Measurements from ENCODE around the gene MTMR3.

MTMR3 gene

DNA sequence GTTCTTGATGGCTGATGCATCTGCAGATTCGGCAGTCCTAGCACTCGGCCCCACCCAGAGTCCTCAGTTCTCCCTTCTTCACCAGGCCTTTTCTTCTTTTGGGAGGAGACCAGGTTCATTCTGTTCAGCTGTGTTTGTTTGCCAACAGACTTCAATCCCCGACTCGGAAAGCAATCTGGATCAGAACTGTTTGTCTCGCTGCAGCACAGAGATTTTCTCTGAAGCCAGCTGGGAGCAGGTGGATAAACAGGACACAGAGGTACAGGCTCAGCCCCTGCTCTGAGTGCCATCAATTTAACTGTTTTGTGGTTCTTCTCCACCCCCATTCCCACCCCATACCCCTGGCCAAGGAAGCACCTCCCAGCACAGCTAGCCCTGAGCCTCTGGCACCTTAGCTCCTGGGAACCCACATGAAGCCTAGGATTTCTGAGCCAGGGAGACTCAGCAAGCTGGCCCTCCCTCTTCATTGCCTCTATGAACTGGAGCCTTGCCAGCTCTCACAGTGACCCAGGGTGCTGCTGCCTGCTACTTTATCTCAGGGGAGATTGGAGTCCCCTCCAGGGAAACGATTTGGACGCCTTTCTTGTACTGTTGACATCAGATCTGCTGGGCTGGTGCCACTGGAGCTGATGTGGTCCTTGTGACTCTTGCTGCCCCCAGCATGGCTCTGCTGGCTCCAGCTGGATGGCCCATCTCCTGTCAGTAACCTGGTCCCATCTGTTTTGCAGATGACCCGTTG lies 139.1 kb downstream of the MTMR3 start:
- Histone ChIP-seq H3K27ac (ENCODE audit: low read depth, low read length) (no peak overlapping the region), H3K4me1 (ENCODE audit: control insufficient read depth, low read length) (no peaks in the 10 kb centered on the region), H4K20me1 (ENCODE audit: control insufficient read depth, insufficient read depth, low read depth, low read length) (no peaks in the 10 kb centered on the region; the same call in 1 of the 2 replicates), H3K36me3 (ENCODE audit: control insufficient read depth, low read length) (peaks cover 6% of the 10 kb centered on the region; the same call in 1 of the 2 replicates), H3K79me2 (ENCODE audit: control insufficient read depth, low read length) (no peaks in the 10 kb centered on the region), H3K9me3 (ENCODE audit: control insufficient read depth, insufficient read depth, low read length) (no peaks in the 10 kb centered on the region), H3F3A (ENCODE audit: control insufficient read depth, insufficient read depth) (no peaks in the 10 kb centered on the region), H3K4me2 (ENCODE audit: low read length) (no peak overlapping the region), H3K4me3 (ENCODE audit: low read length) (no peak overlapping the region), H3K9me2 (replicated peaks; ENCODE audit: control insufficient read depth, low read length) (no peaks in the 10 kb centered on the region), H3K27me3 (ENCODE audit: control insufficient read depth, low read length) (no peaks in the 10 kb centered on the region)
- TF ChIP-seq EZH2phosphoT487 (IDR thresholded peaks at IDR 0.05; ENCODE audit: borderline replicate concordance, low read length) = no peak
- TF ChIP-seq, protein P1, sequence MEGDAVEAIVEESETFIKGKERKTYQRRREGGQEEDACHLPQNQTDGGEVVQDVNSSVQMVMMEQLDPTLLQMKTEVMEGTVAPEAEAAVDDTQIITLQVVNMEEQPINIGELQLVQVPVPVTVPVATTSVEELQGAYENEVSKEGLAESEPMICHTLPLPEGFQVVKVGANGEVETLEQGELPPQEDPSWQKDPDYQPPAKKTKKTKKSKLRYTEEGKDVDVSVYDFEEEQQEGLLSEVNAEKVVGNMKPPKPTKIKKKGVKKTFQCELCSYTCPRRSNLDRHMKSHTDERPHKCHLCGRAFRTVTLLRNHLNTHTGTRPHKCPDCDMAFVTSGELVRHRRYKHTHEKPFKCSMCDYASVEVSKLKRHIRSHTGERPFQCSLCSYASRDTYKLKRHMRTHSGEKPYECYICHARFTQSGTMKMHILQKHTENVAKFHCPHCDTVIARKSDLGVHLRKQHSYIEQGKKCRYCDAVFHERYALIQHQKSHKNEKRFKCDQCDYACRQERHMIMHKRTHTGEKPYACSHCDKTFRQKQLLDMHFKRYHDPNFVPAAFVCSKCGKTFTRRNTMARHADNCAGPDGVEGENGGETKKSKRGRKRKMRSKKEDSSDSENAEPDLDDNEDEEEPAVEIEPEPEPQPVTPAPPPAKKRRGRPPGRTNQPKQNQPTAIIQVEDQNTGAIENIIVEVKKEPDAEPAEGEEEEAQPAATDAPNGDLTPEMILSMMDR (IDR thresholded peaks at IDR 0.05; ENCODE audit: low read depth, low read length, poor library complexity, severe bottlenecking) = no peak

DNA sequence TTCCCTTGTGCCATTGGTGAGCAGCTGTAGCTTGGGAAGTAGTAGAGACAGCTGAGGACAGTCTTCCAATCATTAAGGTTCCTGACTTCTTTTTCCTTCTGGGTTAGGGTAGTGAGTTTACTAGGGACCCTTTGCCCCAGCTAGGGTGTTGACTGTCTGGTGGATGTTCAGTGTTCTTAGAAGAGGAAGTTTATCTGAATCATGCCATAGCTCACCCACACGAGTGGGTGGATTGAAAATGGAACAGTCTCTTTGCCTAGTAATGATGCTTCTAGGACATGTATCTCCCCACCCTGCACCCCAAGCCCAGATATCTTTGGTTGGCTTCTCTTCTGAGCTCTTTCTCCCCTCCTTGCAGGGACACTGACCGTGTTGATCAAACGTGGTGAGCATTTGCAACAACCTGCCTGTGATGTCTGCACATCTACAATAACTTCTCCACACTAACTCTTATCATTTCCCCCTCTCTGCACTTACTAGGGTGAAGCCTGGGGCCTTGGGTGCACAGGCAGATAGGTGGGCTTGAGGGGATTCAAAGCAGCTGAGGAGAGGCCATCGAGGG lies 140.2 kb downstream of the MTMR3 start:
- Histone ChIP-seq H3F3A (ENCODE audit: control insufficient read depth, insufficient read depth) (no peaks in the 10 kb centered on the region), H3K27me3 (ENCODE audit: control insufficient read depth, low read length) (no peaks in the 10 kb centered on the region), H3K9me2 (replicated peaks; ENCODE audit: control insufficient read depth, low read length) (no peaks in the 10 kb centered on the region), H3K4me3 (ENCODE audit: low read length) (no peak overlapping the region), H3K36me3 (ENCODE audit: control insufficient read depth, low read length) (peaks cover 6% of the 10 kb centered on the region; the same call in 1 of the 2 replicates), H3K4me2 (ENCODE audit: low read length) (no peak overlapping the region), H3K27ac (ENCODE audit: low read depth, low read length) (no peak overlapping the region), H3K9me3 (ENCODE audit: control insufficient read depth, insufficient read depth, low read length) (no peaks in the 10 kb centered on the region), H3K4me1 (ENCODE audit: control insufficient read depth, low read length) (no peaks in the 10 kb centered on the region), H3K79me2 (ENCODE audit: control insufficient read depth, low read length) (no peaks in the 10 kb centered on the region), H4K20me1 (ENCODE audit: control insufficient read depth, insufficient read depth, low read depth, low read length) (no peaks in the 10 kb centered on the region; the same call in 1 of the 2 replicates)
- TF ChIP-seq EZH2phosphoT487 (IDR thresholded peaks at IDR 0.05; ENCODE audit: borderline replicate concordance, low read length) = no peak
- TF ChIP-seq, protein P1 (IDR thresholded peaks at IDR 0.05; ENCODE audit: low read depth, low read length, poor library complexity, severe bottlenecking) = no peak

DNA sequence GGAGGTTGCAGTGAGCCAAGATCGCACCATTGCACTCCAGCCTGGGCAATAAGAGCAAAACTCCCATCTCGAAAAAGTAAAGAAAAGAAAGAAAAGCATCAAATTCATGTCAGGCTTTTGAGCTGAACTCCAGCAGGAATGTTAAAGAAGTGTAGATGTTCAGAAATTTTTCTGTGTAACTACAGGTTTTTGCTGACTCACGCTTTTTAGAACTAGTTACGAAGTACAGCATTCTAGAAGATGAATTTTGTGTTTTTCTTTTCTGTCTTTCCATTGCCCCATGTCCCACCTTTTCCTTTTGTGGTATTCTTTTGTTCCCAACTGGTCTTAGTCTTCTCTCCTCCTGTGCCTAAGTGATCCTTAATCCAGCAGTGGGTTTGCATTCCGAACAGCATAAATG lies 141.3 kb downstream of the MTMR3 start:
- peaks cover 6% of the 10 kb centered on the region; the same call in 1 of the 2 replicates for H3K36me3 ChIP-seq (ENCODE audit: control insufficient read depth, low read length)
- TF ChIP-seq EZH2phosphoT487 (IDR thresholded peaks at IDR 0.05; ENCODE audit: borderline replicate concordance, low read length) = no peak
- TF ChIP-seq, protein P1 (IDR thresholded peaks at IDR 0.05; ENCODE audit: low read depth, low read length, poor library complexity, severe bottlenecking) = no peak
- H3K4me1 ChIP-seq (ENCODE audit: control insufficient read depth, low read length) = no peaks in the 10 kb centered on the region

More for the DNA sequence above, 141.3 kb downstream of the MTMR3 start:
- Histone ChIP-seq H3K27ac (ENCODE audit: low read depth, low read length) (no peak overlapping the region), H3K9me3 (ENCODE audit: control insufficient read depth, insufficient read depth, low read length) (no peaks in the 10 kb centered on the region), H3K27me3 (ENCODE audit: control insufficient read depth, low read length) (no peaks in the 10 kb centered on the region), H4K20me1 (ENCODE audit: control insufficient read depth, insufficient read depth, low read depth, low read length) (no peaks in the 10 kb centered on the region; the same call in 1 of the 2 replicates), H3F3A (ENCODE audit: control insufficient read depth, insufficient read depth) (no peaks in the 10 kb centered on the region), H3K9me2 (replicated peaks; ENCODE audit: control insufficient read depth, low read length) (no peaks in the 10 kb centered on the region), H3K4me2 (ENCODE audit: low read length) (no peak overlapping the region), H3K79me2 (ENCODE audit: control insufficient read depth, low read length) (no peaks in the 10 kb centered on the region), H3K4me3 (ENCODE audit: low read length) (no peak overlapping the region)

Measured in DOHH2 (cell line).